ENCODE measurements around the gene TRIO. TPM values are rescaled to one million over a fixed set of nuclear protein-coding genes. Genes with fewer than 3 reads are reported as not detected.
A peak's percentile ranks its signal among the peaks of the same experiment; 100 is the strongest.

The TRIO gene
- total RNA-seq, 4 donors from 2014 or later: 112 to 155 (median 145) TPM

- H3K36me3 ChIP-seq: no peaks in the 10 kb centered on the region
- DNase-seq (ENCODE audit: extremely low spot score): no peak
- H3K27ac ChIP-seq (replicated peaks in 1 of 4): peak overlapping the region; percentile 55 to 74 (median 64)
- H3K9me3 ChIP-seq: no peaks in the 10 kb centered on the region
- no peak overlapping the region for H3K4me3 ChIP-seq
- WGBS: 51% methylated on average over 4 of the region's 4 CpGs
- no peaks in the 10 kb centered on the region for H3K27me3 ChIP-seq
- peaks cover 32 to 88% (median 85%) of the 10 kb centered on the region in 4 donors for H3K4me1 ChIP-seq
- intact Hi-C loops (cut with DNase I): no loop called here
- TF ChIP-seq POLR2A (IDR thresholded peaks at IDR 0.05; ENCODE audit: low read depth) (no peak), POLR2AphosphoS5 (IDR thresholded peaks at IDR 0.05) (no peak), EP300 (IDR thresholded peaks at IDR 0.05) (no peak), CTCF (IDR thresholded peaks at IDR 0.05) (no peak)
These were observed 69.7 kb downstream of the TRIO start for GRCh38 chr5:14212838-14213237.

GRCh38 chr5:14213253-14213652 lies 70.1 kb downstream of the TRIO start:
- Histone ChIP-seq H3K27ac (replicated peaks in 1 of 4) (peak overlapping the region; percentile 55 to 74 (median 64)), H3K27me3 (no peaks in the 10 kb centered on the region), H3K36me3 (no peaks in the 10 kb centered on the region), H3K9me3 (no peaks in the 10 kb centered on the region), H3K4me1 (peaks cover 30 to 88% (median 85%) of the 10 kb centered on the region in 4 donors), H3K4me3 (no peak overlapping the region)
- DNase-seq (ENCODE audit: extremely low spot score): no peak
- 63% methylated on average over 1 of the region's 1 CpG for WGBS
- intact Hi-C loops (cut with DNase I): no loop called here
- TF ChIP-seq POLR2AphosphoS5 (IDR thresholded peaks at IDR 0.05) (no peak), POLR2A (IDR thresholded peaks at IDR 0.05; ENCODE audit: low read depth) (no peak), CTCF (IDR thresholded peaks at IDR 0.05) (no peak), EP300 (IDR thresholded peaks at IDR 0.05) (no peak)

GRCh38 chr5:14213813-14214585 lies 70.9 kb downstream of the TRIO start:
- peak overlapping the region; percentile 55 to 74 (median 64) for H3K27ac ChIP-seq (replicated peaks in 1 of 4)

DNA sequence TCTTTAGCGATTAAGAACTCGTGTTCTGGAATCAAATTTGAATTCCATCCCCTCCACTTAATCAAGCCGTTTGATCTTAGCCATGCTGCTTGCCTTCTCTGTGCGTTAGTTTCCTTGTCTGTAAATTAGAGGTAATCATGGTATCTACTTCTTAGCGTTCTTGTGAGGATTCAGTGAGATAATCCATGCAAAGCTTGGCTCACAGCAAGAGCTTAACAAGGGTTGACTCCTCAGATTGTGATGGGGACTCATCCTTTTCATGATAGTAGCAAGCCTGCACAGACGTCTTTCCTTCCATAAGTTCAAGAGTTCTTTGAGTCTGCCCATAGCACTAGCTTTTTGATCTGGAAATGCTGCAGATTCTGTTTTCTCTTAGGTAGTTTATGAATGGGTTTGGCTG lies 72.8 kb downstream of the TRIO start:
- no peak for DNase-seq (ENCODE audit: extremely low spot score)

More at GRCh38 chr5:14213813-14214585, 70.9 kb downstream of the TRIO start:
- Histone ChIP-seq H3K36me3 (no peaks in the 10 kb centered on the region), H3K27me3 (no peaks in the 10 kb centered on the region), H3K4me1 (peaks cover 34 to 88% (median 85%) of the 10 kb centered on the region in 4 donors), H3K4me3 (no peak overlapping the region), H3K9me3 (no peaks in the 10 kb centered on the region)
- intact Hi-C loops (cut with DNase I): no loop called here
- no peak for DNase-seq (ENCODE audit: extremely low spot score)
- 87% methylated on average over 6 of the region's 6 CpGs for WGBS
- TF ChIP-seq POLR2A (IDR thresholded peaks at IDR 0.05; ENCODE audit: low read depth): no peak
- TF ChIP-seq POLR2AphosphoS5 (IDR thresholded peaks at IDR 0.05): no peak
- TF ChIP-seq EP300 (IDR thresholded peaks at IDR 0.05): no peak
- no peak for TF ChIP-seq CTCF (IDR thresholded peaks at IDR 0.05)

More for the DNA sequence above, 72.8 kb downstream of the TRIO start:
- Histone ChIP-seq H3K27ac (replicated peaks in 1 of 4) (peak overlapping the region in 2 of 4 donors; percentile 72 to 81), H3K9me3 (no peaks in the 10 kb centered on the region), H3K27me3 (no peaks in the 10 kb centered on the region), H3K36me3 (no peaks in the 10 kb centered on the region), H3K4me3 (no peak overlapping the region), H3K4me1 (peaks cover 50 to 88% (median 86%) of the 10 kb centered on the region in 4 donors)
- no peak for TF ChIP-seq EP300 (IDR thresholded peaks at IDR 0.05)
- no peak for TF ChIP-seq CTCF (IDR thresholded peaks at IDR 0.05)
- no peak for TF ChIP-seq POLR2AphosphoS5 (IDR thresholded peaks at IDR 0.05)
- TF ChIP-seq POLR2A (IDR thresholded peaks at IDR 0.05; ENCODE audit: low read depth): no peak
- intact Hi-C loops (cut with DNase I): loop anchor here (5.0 kb wide), 1 partner anchor 46 kb away; no protein-coding TSS in a partner anchor
- 96% methylated on average over 6 of the region's 6 CpGs for WGBS
